ENCODE results near the gene PAX2. TPM values are rescaled to one million over a fixed set of nuclear protein-coding genes. Genes with fewer than 3 reads are reported as not detected.

Gene PAX2
- total and polyA plus RNA-seq, 2 of the 8 experiments (the other 6 are each of a cell fraction or from before 2014, with no cell fraction given), result 0.02 TPM; not detected in 1

DNA sequence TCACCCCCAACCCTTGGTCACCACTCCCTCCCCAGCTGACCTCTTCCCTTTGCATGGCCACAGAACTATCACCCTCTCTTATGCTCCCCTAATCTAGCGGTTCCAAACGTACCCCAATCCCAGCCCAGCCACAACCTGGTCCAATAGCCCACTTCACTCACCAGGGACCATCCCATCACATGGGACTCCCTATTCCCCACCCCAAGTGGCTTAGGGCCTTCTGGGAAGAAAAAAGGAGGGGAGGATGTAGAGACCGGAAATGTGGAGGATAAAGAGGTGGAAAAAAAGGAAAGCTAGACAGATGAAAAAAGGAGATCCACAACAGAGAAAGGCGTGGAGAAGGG lies 30.3 kb upstream of the PAX2 start:
- H3K4me1 ChIP-seq (replicated peaks in 1 of 4; ENCODE audit: control insufficient read depth in 3 of 4, insufficient read depth in 4 of 4, low read length in 3 of 4), result peaks cover 0 to 7% (median 3%) of the 10 kb centered on the region in 4 experiments; a peak in 2 of 7 replicates
- no peak overlapping the region; the same call in 1 of the 2 replicates for H2AK5ac ChIP-seq (ENCODE audit: low read depth, low read length)
- 37% methylated on average over 3 of the region's 4 CpGs; no CpG with 5 or more reads in 1 of the 2 experiments for WGBS, 2 experiments (ENCODE audit: extremely low coverage in 1 of 2, insufficient coverage in 1 of 2, insufficient read length in 1 of 2, insufficient replicate concordance in 2 of 2, low coverage in 1 of 2, low lambda C conversion rate in 2 of 2, missing lambda C conversion rate in 1 of 2)
- no peak overlapping the region for H4K5ac ChIP-seq (ENCODE audit: insufficient read length, low read depth, low read length)
- ChIA-PET POLR2A (ENCODE audit: partially characterized antibody) (no interaction called here), CTCF (ENCODE audit: partially characterized antibody) (interaction anchor here (1.4 to 5.7 kb wide), 6 partner anchors 11 to 174 kb away, joined by 3 to 44 read pairs (median 8); no protein-coding TSS in a partner anchor)
- H3K14ac ChIP-seq (ENCODE audit: insufficient read length), result no peak overlapping the region
- TF ChIP-seq, protein P1, sequence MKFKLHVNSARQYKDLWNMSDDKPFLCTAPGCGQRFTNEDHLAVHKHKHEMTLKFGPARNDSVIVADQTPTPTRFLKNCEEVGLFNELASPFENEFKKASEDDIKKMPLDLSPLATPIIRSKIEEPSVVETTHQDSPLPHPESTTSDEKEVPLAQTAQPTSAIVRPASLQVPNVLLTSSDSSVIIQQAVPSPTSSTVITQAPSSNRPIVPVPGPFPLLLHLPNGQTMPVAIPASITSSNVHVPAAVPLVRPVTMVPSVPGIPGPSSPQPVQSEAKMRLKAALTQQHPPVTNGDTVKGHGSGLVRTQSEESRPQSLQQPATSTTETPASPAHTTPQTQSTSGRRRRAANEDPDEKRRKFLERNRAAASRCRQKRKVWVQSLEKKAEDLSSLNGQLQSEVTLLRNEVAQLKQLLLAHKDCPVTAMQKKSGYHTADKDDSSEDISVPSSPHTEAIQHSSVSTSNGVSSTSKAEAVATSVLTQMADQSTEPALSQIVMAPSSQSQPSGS (IDR thresholded peaks at IDR 0.05; ENCODE audit: low read length), result no peak
- TF ChIP-seq, protein P2, sequence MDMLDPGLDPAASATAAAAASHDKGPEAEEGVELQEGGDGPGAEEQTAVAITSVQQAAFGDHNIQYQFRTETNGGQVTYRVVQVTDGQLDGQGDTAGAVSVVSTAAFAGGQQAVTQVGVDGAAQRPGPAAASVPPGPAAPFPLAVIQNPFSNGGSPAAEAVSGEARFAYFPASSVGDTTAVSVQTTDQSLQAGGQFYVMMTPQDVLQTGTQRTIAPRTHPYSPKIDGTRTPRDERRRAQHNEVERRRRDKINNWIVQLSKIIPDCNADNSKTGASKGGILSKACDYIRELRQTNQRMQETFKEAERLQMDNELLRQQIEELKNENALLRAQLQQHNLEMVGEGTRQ (IDR thresholded peaks at IDR 0.05; ENCODE audit: low read length), result no peak
- TF ChIP-seq POU5F1 (IDR thresholded peaks at IDR 0.05; ENCODE audit: low read depth, low read length) (no peak), SP1 (IDR thresholded peaks at IDR 0.05; ENCODE audit: low read depth, low read length) (no peak), NRF1 (IDR thresholded peaks at IDR 0.05; ENCODE audit: low read depth, low read length) (no peak), EZH2 (IDR thresholded peaks at IDR 0.05; ENCODE audit: low read depth, low read length, severe bottlenecking) (no peak), SUZ12 (IDR thresholded peaks at IDR 0.05; ENCODE audit: low read length) (no peak), EP300 (IDR thresholded peaks at IDR 0.05; ENCODE audit: borderline replicate concordance in 1 of 2, low read depth in 2 of 2, low read length in 2 of 2) (no peak), JUND (IDR thresholded peaks at IDR 0.05; ENCODE audit: low read length) (no peak), CHD2 (IDR thresholded peaks at IDR 0.05; ENCODE audit: low read length) (no peak)
- H3K27me3 ChIP-seq (replicated peaks in 1 of 4; ENCODE audit: control insufficient read depth in 3 of 4, extremely low read depth in 1 of 4, insufficient read depth in 3 of 4, low read length in 3 of 4), result peaks cover 73 to 91% (median 88%) of the 10 kb centered on the region in 4 experiments
- H2BK20ac ChIP-seq (ENCODE audit: low read length), result no peak overlapping the region; the same call in 1 of the 2 replicates
- FAIRE-seq (no peak), DNase-seq (ENCODE audit: low read depth in 1 of 2, low spot score in 2 of 2) (no peak)
- H2AFZ ChIP-seq (ENCODE audit: low read length), result 0 out of 2 replicates have a peak overlapping the region, but pooled peaks have one; percentile 47
- H3K79me1 ChIP-seq (ENCODE audit: low read depth, low read length), result no peaks in the 10 kb centered on the region; the same call in 1 of the 2 replicates
- H3K23ac ChIP-seq (ENCODE audit: insufficient read length), result no peak overlapping the region
- no peaks in the 10 kb centered on the region for H3K36me3 ChIP-seq (ENCODE audit: control insufficient read depth in 2 of 4, insufficient read depth in 4 of 4, low read length in 3 of 4)
- no peak overlapping the region for H3K4ac ChIP-seq (replicated peaks; ENCODE audit: insufficient read length, low read depth, low read length)
- no peak overlapping the region for H2BK120ac ChIP-seq (replicated peaks; ENCODE audit: low read depth, low read length)
- H3K9ac ChIP-seq (replicated peaks in 1 of 4; ENCODE audit: extremely low read depth in 1 of 4, low read depth in 3 of 4, low read length in 3 of 4), result no peak overlapping the region
- no peak overlapping the region for H4K8ac ChIP-seq (ENCODE audit: extremely low read depth, insufficient read depth, low read length)
- H3K56ac ChIP-seq (replicated peaks; ENCODE audit: insufficient read length, low read depth, low read length), result no peak overlapping the region
- 0 out of 2 replicates have a peak overlapping the region, but pooled peaks have one; percentile 62 for H2BK15ac ChIP-seq (ENCODE audit: low read length)
- peaks cover 9% of the 10 kb centered on the region; the same call in 1 of the 2 replicates for H3K23me2 ChIP-seq (ENCODE audit: low read depth, low read length)
- H4K91ac ChIP-seq (replicated peaks; ENCODE audit: insufficient read length, low read length), result no peak overlapping the region
- no peak overlapping the region for H3K27ac ChIP-seq (ENCODE audit: low read depth, low read length)
- H3K4me2 ChIP-seq (ENCODE audit: insufficient read depth in 1 of 2, low read depth in 2 of 2, low read length in 2 of 2), result peak overlapping the region; percentile 73 to 74
- peak overlapping the region; percentile 80 for H3K18ac ChIP-seq (ENCODE audit: extremely low read depth, low read length)
- H2BK12ac ChIP-seq (ENCODE audit: low read depth, low read length), result 0 out of 2 replicates have a peak overlapping the region, but pooled peaks have one; percentile 52
- no peaks in the 10 kb centered on the region for H3K79me2 ChIP-seq (ENCODE audit: control insufficient read depth in 1 of 2, insufficient read depth in 2 of 2, low read length in 2 of 2)
- H2BK5ac ChIP-seq (ENCODE audit: low read depth, low read length), result peak overlapping the region; percentile 68; the same call in 1 of the 2 replicates
- peaks cover 7% of the 10 kb centered on the region in 2 experiments for H4K20me1 ChIP-seq (replicated peaks in 1 of 2; ENCODE audit: control insufficient read depth in 1 of 2, insufficient read depth in 2 of 2, low read length in 2 of 2)
- no peaks in the 10 kb centered on the region for H3K9me3 ChIP-seq (ENCODE audit: insufficient read depth in 2 of 2, low read depth in 1 of 2, low read length in 1 of 2)
- H3K4me3 ChIP-seq (ENCODE audit: extremely low read depth in 1 of 4, insufficient read depth in 2 of 4, low read depth in 3 of 4, low read length in 4 of 4), result peak overlapping the region; percentile 41 to 65 (median 51)

Data from H1 (cell line).